ENCODE data around the gene RNF151. TPM values are rescaled to one million over a fixed set of nuclear protein-coding genes. Genes with fewer than 3 reads are reported as not detected.

The RNF151 gene
- total and polyA plus RNA-seq, 2 of the 13 experiments (the other 11 are each of a cell fraction or from before 2014, with no cell fraction given) = not detected

- TF ChIP-seq TAF15 (IDR thresholded peaks at IDR 0.05; ENCODE audit: low read depth, low read length, poor library complexity, severe bottlenecking) = no peak
- TF ChIP-seq MTA1 (CRISPR knock-in tag; IDR thresholded peaks at IDR 0.05; ENCODE audit: borderline replicate concordance) = peak; percentile 64; the same call in 1 of the 2 replicates
- TF ChIP-seq THAP7 (CRISPR knock-in tag; IDR thresholded peaks at IDR 0.05) = no peak
- no peak for TF ChIP-seq ATF5 (CRISPR knock-in tag; IDR thresholded peaks at IDR 0.05; ENCODE audit: low read depth)
- TF ChIP-seq BCLAF1 (IDR thresholded peaks at IDR 0.05) = no peak
- peak; percentile 83 for TF ChIP-seq YEATS2 (CRISPR knock-in tag; IDR thresholded peaks at IDR 0.05; ENCODE audit: borderline replicate concordance)
- TF ChIP-seq TOE1 (CRISPR knock-in tag; IDR thresholded peaks at IDR 0.05) = no peak
- no peak for TF ChIP-seq ZNF124 (CRISPR knock-in tag; IDR thresholded peaks at IDR 0.05)
- TF ChIP-seq FOXK2 (IDR thresholded peaks at IDR 0.05) = no peak
- TF ChIP-seq ZGPAT (CRISPR knock-in tag; IDR thresholded peaks at IDR 0.05) = peak; percentile 84
- TF ChIP-seq ZNF17 (CRISPR knock-in tag; IDR thresholded peaks at IDR 0.05) = no peak
- no peak for TF ChIP-seq NKX3-1 (CRISPR knock-in tag; IDR thresholded peaks at IDR 0.05)
- peak; percentile 71; the same call in 1 of the 2 replicates for TF ChIP-seq KLF12 (CRISPR knock-in tag; IDR thresholded peaks at IDR 0.05; ENCODE audit: borderline replicate concordance)
- TF ChIP-seq ZNF687 (CRISPR knock-in tag; IDR thresholded peaks at IDR 0.05) = peak; percentile 95
- TF ChIP-seq ZNF20 (CRISPR knock-in tag; IDR thresholded peaks at IDR 0.05) = 0 out of 2 replicates have a peak, but pooled peaks have one; percentile 60
- TF ChIP-seq ZKSCAN1 (IDR thresholded peaks at IDR 0.05; ENCODE audit: low read length) = no peak
- no peak for TF ChIP-seq SRSF1 (optimal IDR thresholded peaks at IDR 0.05; ENCODE audit: low read depth, low read length)
- TF ChIP-seq ELF1 (CRISPR knock-in tag; IDR thresholded peaks at IDR 0.05) = peak; percentile 81
- no peak for TF ChIP-seq ZNF468 (CRISPR knock-in tag; IDR thresholded peaks at IDR 0.05)
Measured at GRCh38 chr16:2009791-2010510, 43.3 kb downstream of the RNF151 start, which contains the start of gene ZNF598 (continued).

Data from HepG2 (cell line).